Trophoblast cell (in vitro differentiated cells and primary cell): Measurements from ENCODE around the gene DVL2.

Experiments
- DNase-seq, 2 donors: peaks; one replicate each; pipeline ENCODE4 v3.0.0-alpha.2; 2016
- H2AFZ ChIP-seq: 2 replicates; pipeline ENCODE4 v1.6.1; 2013; ENCODE audit warnings: low read length, moderate library complexity, mild to moderate bottlenecking; ENCODE audit not compliant: insufficient read depth, poor library complexity
- H2AK5ac ChIP-seq: 2 replicates; pipeline ENCODE4 v1.6.1; 2013; ENCODE audit warnings: mild to moderate bottlenecking, low read length
- H2BK120ac ChIP-seq: 2 replicates; pipeline ENCODE4 v1.6.1; 2013; ENCODE audit warnings: low read length, mild to moderate bottlenecking, moderate library complexity; ENCODE audit not compliant: insufficient read depth, poor library complexity
- H2BK12ac ChIP-seq: 2 replicates; pipeline ENCODE4 v1.6.1; 2013; ENCODE audit warnings: mild to moderate bottlenecking, low read length, moderate library complexity
- H2BK5ac ChIP-seq: 2 replicates; pipeline ENCODE4 v1.6.1; 2013; ENCODE audit warnings: low read length, low read depth, moderate library complexity, mild to moderate bottlenecking; ENCODE audit not compliant: poor library complexity
- H3K14ac ChIP-seq: 2 replicates; pipeline ENCODE4 v1.6.1; 2013; ENCODE audit warnings: mild to moderate bottlenecking, low read length
- H3K18ac ChIP-seq: 2 replicates; pipeline ENCODE4 v1.6.1; 2013; ENCODE audit warnings: mild to moderate bottlenecking, low read length
- H3K23ac ChIP-seq: 2 replicates; pipeline ENCODE4 v1.6.1; 2013; ENCODE audit warnings: low read length
- H3K27ac ChIP-seq: 2 replicates; pipeline ENCODE4 v1.5.1; 2013; ENCODE audit warnings: low read depth, mild to moderate bottlenecking, inconsistent platforms, low read length, moderate library complexity
- H3K27me3 ChIP-seq: 2 replicates; pipeline ENCODE4 v1.6.1; 2013; ENCODE audit warnings: inconsistent platforms, mild to moderate bottlenecking, low read length, moderate library complexity; ENCODE audit not compliant: insufficient read depth
- H3K36me3 ChIP-seq, 2 experiments: 1 replicate in 1 of 2; 2 replicates in 1 of 2; pipeline ENCODE4 v1.6.1; 2013; ENCODE audit warnings: low read length in 2 of 2, mild to moderate bottlenecking in 2 of 2, moderate library complexity in 1 of 2; ENCODE audit not compliant: insufficient read depth in 2 of 2, control insufficient read depth in 1 of 2
- H3K4ac ChIP-seq: 2 replicates; pipeline ENCODE4 v1.6.1; 2013; ENCODE audit warnings: low read depth, mild to moderate bottlenecking, low read length, moderate library complexity
- H3K4me1 ChIP-seq, 2 experiments: 1 replicate in 1 of 2; 2 replicates in 1 of 2; pipeline ENCODE4 v1.6.1; 2013; ENCODE audit warnings: low read length in 2 of 2, mild to moderate bottlenecking in 2 of 2, moderate library complexity in 1 of 2; ENCODE audit not compliant: insufficient read depth in 2 of 2, control insufficient read depth in 1 of 2
- H3K4me2 ChIP-seq: 2 replicates; pipeline ENCODE4 v1.6.1; 2013; ENCODE audit warnings: inconsistent platforms, mild to moderate bottlenecking, low read length, moderate library complexity
- H3K4me3 ChIP-seq: 2 replicates; pipeline ENCODE4 v1.5.1; 2013; ENCODE audit warnings: mild to moderate bottlenecking, low read depth, low read length, inconsistent platforms
- H3K79me1 ChIP-seq: one replicate; pipeline ENCODE4 v1.6.1; 2013; ENCODE audit warnings: low read length
- H3K79me2 ChIP-seq: 2 replicates; pipeline ENCODE4 v1.6.1; 2013; ENCODE audit warnings: low read length, mild to moderate bottlenecking; ENCODE audit not compliant: control insufficient read depth, insufficient read depth, poor library complexity
- H3K9ac ChIP-seq: 2 replicates; pipeline ENCODE4 v1.6.1; 2013; ENCODE audit warnings: mild to moderate bottlenecking, low read length
- H3K9me3 ChIP-seq: 2 replicates; pipeline ENCODE4 v1.6.1; 2013; ENCODE audit warnings: low read depth, mild to moderate bottlenecking, control low read depth, inconsistent platforms, low read length; ENCODE audit not compliant: insufficient read depth
- H4K12ac ChIP-seq: 2 replicates; pipeline ENCODE4 v1.6.1; 2013; ENCODE audit warnings: low read depth, mild to moderate bottlenecking, low read length, moderate library complexity
- H4K8ac ChIP-seq: 2 replicates; pipeline ENCODE4 v1.6.1; 2013; ENCODE audit warnings: low read depth, mild to moderate bottlenecking, low read length, moderate library complexity
- H4K91ac ChIP-seq: one replicate; pipeline ENCODE4 v1.6.1; 2013; ENCODE audit warnings: low read depth, mild to moderate bottlenecking, low read length, moderate library complexity
- WGBS: extraction: QIAGEN DNeasy Blood & Tissue Kit; methylation state at CpG from one replicate; pipeline ENCODE4 v1.1.7; 2013; ENCODE audit warnings: missing lambda C conversion rate; ENCODE audit not compliant: insufficient read length, insufficient coverage; ENCODE audit errors: extremely low coverage; 5-methylcytosine and 5-hydroxymethylcytosine counted together

The DVL2 gene

GRCh38 chr17:7233701-7234082 is 625 bp downstream of the DVL2 start:
- Histone ChIP-seq H3K14ac (peak overlapping the region; percentile 67), H2AFZ (peak overlapping the region; percentile 76), H3K36me3 (peaks cover 44 to 49% of the 10 kb centered on the region in 2 experiments), H3K9me3 (peaks cover 2% of the 10 kb centered on the region), H4K12ac (peak overlapping the region; percentile 31), H3K27ac (peak overlapping the region; percentile 89), H4K8ac (peak overlapping the region; percentile 75), H3K23ac (no peak overlapping the region), H2BK120ac (peak overlapping the region; percentile 85), H2AK5ac (peak overlapping the region; percentile 80), H3K4me1 (peaks cover 9 to 25% of the 10 kb centered on the region in 2 experiments), H3K4me2 (peak overlapping the region; percentile 87), H3K79me1 (peaks cover 19% of the 10 kb centered on the region), H2BK5ac (peak overlapping the region; percentile 62), H3K18ac (peak overlapping the region; percentile 95), H2BK12ac (no peak overlapping the region), H3K4ac (peak overlapping the region; percentile 89), H3K4me3 (peak overlapping the region; percentile 88), H4K91ac (peak overlapping the region; percentile 93), H3K27me3 (no peaks in the 10 kb centered on the region), H3K9ac (peak overlapping the region; percentile 93), H3K79me2 (peaks cover 27% of the 10 kb centered on the region)
- no CpG with 5 or more reads among the region's 9 CpGs for WGBS
- DNase-seq, result no peak

GRCh38 chr17:7232114-7232513 is 2.2 kb downstream of the DVL2 start:
- Histone ChIP-seq H2BK5ac (no peak overlapping the region), H3K14ac (no peak overlapping the region), H3K18ac (no peak overlapping the region), H2AFZ (no peak overlapping the region), H3K79me2 (peaks cover 18% of the 10 kb centered on the region), H3K23ac (no peak overlapping the region), H3K79me1 (peaks cover 12% of the 10 kb centered on the region), H3K36me3 (peaks cover 57 to 62% of the 10 kb centered on the region in 2 experiments), H3K4ac (peak overlapping the region; percentile 85), H4K91ac (no peak overlapping the region), H3K27ac (no peak overlapping the region), H3K4me2 (peak overlapping the region; percentile 34), H3K4me3 (no peak overlapping the region), H4K12ac (no peak overlapping the region), H3K27me3 (no peaks in the 10 kb centered on the region), H2BK120ac (no peak overlapping the region), H3K9me3 (peaks cover 2% of the 10 kb centered on the region), H3K9ac (no peak overlapping the region), H2BK12ac (no peak overlapping the region), H2AK5ac (no peak overlapping the region), H3K4me1 (peaks cover 9 to 22% of the 10 kb centered on the region in 2 experiments), H4K8ac (no peak overlapping the region)
- no CpG with 5 or more reads among the region's 5 CpGs for WGBS
- no peak for DNase-seq

GRCh38 chr17:7229504-7229903 is 4.8 kb downstream of the DVL2 start:
- Histone ChIP-seq H3K18ac (no peak overlapping the region), H2BK120ac (no peak overlapping the region)
- WGBS, result no CpG with 5 or more reads among the region's 19 CpGs

DNA sequence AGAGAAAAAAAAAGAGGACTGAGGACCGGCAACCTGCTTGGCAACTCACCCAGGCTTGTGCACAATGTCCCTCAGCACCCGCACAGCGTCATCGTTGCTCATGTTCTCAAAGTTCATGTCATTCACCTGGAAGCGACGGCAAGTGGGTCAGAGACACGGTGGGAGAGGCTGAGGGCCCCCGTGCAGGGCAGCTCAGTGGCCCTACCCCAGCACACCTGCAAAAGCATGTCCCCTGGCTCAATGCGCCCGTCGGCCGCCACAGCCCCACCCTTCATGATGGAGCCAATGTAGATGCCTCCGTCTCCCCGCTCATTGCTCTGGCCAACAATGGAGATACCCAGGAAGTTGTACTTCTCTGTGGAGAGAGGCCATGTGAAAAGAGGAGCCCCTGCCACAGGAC is 5.4 kb downstream of the DVL2 start:
- no peak overlapping the region for H4K12ac ChIP-seq
- H3K79me2 ChIP-seq, result peaks cover 10% of the 10 kb centered on the region
- WGBS, result no CpG with 5 or more reads among the region's 14 CpGs
- no peak overlapping the region for H3K18ac ChIP-seq
- no peak overlapping the region for H3K4me2 ChIP-seq
- H2BK5ac ChIP-seq, result no peak overlapping the region
- H3K4me3 ChIP-seq, result no peak overlapping the region
- H3K27ac ChIP-seq, result no peak overlapping the region
- DNase-seq, result peak; percentile 49 to 57
- H2AK5ac ChIP-seq, result no peak overlapping the region
- H2BK120ac ChIP-seq, result no peak overlapping the region
- H3K14ac ChIP-seq, result no peak overlapping the region
- H2BK12ac ChIP-seq, result no peak overlapping the region
- H2AFZ ChIP-seq, result no peak overlapping the region
- H3K4me1 ChIP-seq, result peaks cover 2 to 6% of the 10 kb centered on the region in 2 experiments
- no peak overlapping the region for H4K8ac ChIP-seq
- no peak overlapping the region for H3K23ac ChIP-seq
- peaks cover 63 to 67% of the 10 kb centered on the region in 2 experiments for H3K36me3 ChIP-seq
- no peak overlapping the region for H4K91ac ChIP-seq
- no peaks in the 10 kb centered on the region for H3K27me3 ChIP-seq
- H3K4ac ChIP-seq, result no peak overlapping the region
- H3K9ac ChIP-seq, result no peak overlapping the region
- no peaks in the 10 kb centered on the region for H3K9me3 ChIP-seq
- peaks cover 4% of the 10 kb centered on the region for H3K79me1 ChIP-seq

More at GRCh38 chr17:7229504-7229903, 4.8 kb downstream of the DVL2 start:
- H2BK12ac ChIP-seq, result no peak overlapping the region
- H3K14ac ChIP-seq, result no peak overlapping the region
- no peaks in the 10 kb centered on the region for H3K9me3 ChIP-seq
- H3K27ac ChIP-seq, result no peak overlapping the region
- H3K4ac ChIP-seq, result no peak overlapping the region
- peaks cover 10% of the 10 kb centered on the region for H3K79me1 ChIP-seq
- H3K23ac ChIP-seq, result no peak overlapping the region
- H4K8ac ChIP-seq, result no peak overlapping the region
- no peak overlapping the region for H2AK5ac ChIP-seq
- DNase-seq, result no peak
- no peak overlapping the region for H3K9ac ChIP-seq
- H3K36me3 ChIP-seq, result peaks cover 58 to 62% of the 10 kb centered on the region in 2 experiments
- H3K4me2 ChIP-seq, result no peak overlapping the region
- H2AFZ ChIP-seq, result no peak overlapping the region
- H3K27me3 ChIP-seq, result no peaks in the 10 kb centered on the region
- no peak overlapping the region for H4K12ac ChIP-seq
- no peak overlapping the region for H2BK5ac ChIP-seq
- no peak overlapping the region for H3K4me3 ChIP-seq
- H4K91ac ChIP-seq, result no peak overlapping the region
- H3K4me1 ChIP-seq, result peaks cover 2 to 7% of the 10 kb centered on the region in 2 experiments
- H3K79me2 ChIP-seq, result peaks cover 14% of the 10 kb centered on the region
